Eye (tissue), 1 donor: ENCODE results near the gene DPY19L2.
"Not testable (repeated sequence)": the region's sequence is repeated elsewhere in the genome, so short reads cannot be mapped to it uniquely, and the experiment has no call there.

Experiments used
- DNase-seq: peaks from one replicate; pipeline ENCODE4 v3.0.0-alpha.2; 2015

The DPY19L2 gene

GRCh38 chr12:63658501-63658900 lies 9.8 kb downstream of the DPY19L2 start:
- not testable (repeated sequence) for DNase-seq

GRCh38 chr12:63656407-63656806 lies 11.9 kb downstream of the DPY19L2 start:
- not testable (repeated sequence) for DNase-seq

- DNase-seq = not testable (repeated sequence)
Observed at GRCh38 chr12:63655543-63656257, 12.6 kb downstream of the DPY19L2 start.

- not testable (repeated sequence) for DNase-seq
Observed at GRCh38 chr12:63654481-63654880, 13.8 kb downstream of the DPY19L2 start.

- not testable (repeated sequence) for DNase-seq
Observed at GRCh38 chr12:63649517-63649916, 18.8 kb downstream of the DPY19L2 start.

GRCh38 chr12:63643381-63644140 lies 24.7 kb downstream of the DPY19L2 start:
- not testable (repeated sequence) for DNase-seq

- DNase-seq = not testable (repeated sequence)
Observed at GRCh38 chr12:63624258-63624657, 44.0 kb downstream of the DPY19L2 start.

- DNase-seq = not testable (repeated sequence)
Observed at GRCh38 chr12:63615544-63615943, 52.7 kb downstream of the DPY19L2 start.

- DNase-seq = not testable (repeated sequence)
Observed at GRCh38 chr12:63611285-63611684, 57.0 kb downstream of the DPY19L2 start.

- DNase-seq = not testable (repeated sequence)
Observed at GRCh38 chr12:63609281-63609680, 59.0 kb downstream of the DPY19L2 start.

- DNase-seq = not testable (repeated sequence)
Observed at GRCh38 chr12:63604985-63605384, 63.3 kb downstream of the DPY19L2 start.

- DNase-seq = not testable (repeated sequence)
Observed at GRCh38 chr12:63594828-63595227, 73.5 kb downstream of the DPY19L2 start.

GRCh38 chr12:63584426-63584825 lies 83.9 kb downstream of the DPY19L2 start:
- not testable (repeated sequence) for DNase-seq

GRCh38 chr12:63583289-63583688 lies 85.0 kb downstream of the DPY19L2 start:
- DNase-seq = not testable (repeated sequence)

- DNase-seq = not testable (repeated sequence)
Observed at GRCh38 chr12:63577631-63578030, 90.7 kb downstream of the DPY19L2 start.

- DNase-seq = not testable (repeated sequence)
Observed at GRCh38 chr12:63572038-63572437, 96.3 kb downstream of the DPY19L2 start.

- DNase-seq = not testable (repeated sequence)
Observed at GRCh38 chr12:63558445-63558844, 109.8 kb downstream of the DPY19L2 start.

- DNase-seq = not testable (repeated sequence)
Observed at GRCh38 chr12:63551397-63551796, 116.9 kb downstream of the DPY19L2 start.

- DNase-seq = not testable (repeated sequence)
Observed at GRCh38 chr12:63549034-63549433, 119.3 kb downstream of the DPY19L2 start.

- DNase-seq = not testable (repeated sequence)
Observed at GRCh38 chr12:63545298-63545916, 122.9 kb downstream of the DPY19L2 start.

GRCh38 chr12:63538656-63539055 lies 129.6 kb downstream of the DPY19L2 start:
- DNase-seq = not testable (repeated sequence)

- DNase-seq = not testable (repeated sequence)
Observed at GRCh38 chr12:63537838-63538237, 130.5 kb downstream of the DPY19L2 start.

GRCh38 chr12:63529641-63530040 lies 138.7 kb downstream of the DPY19L2 start:
- not testable (repeated sequence) for DNase-seq
